Stimulated activated CD8-positive, alpha-beta memory T cell treated with anti-CD3 and anti-CD28 coated beads, Interleukin-15, amount 100 ng/mL, for 24 hours (primary cell): ENCODE results near the gene MPP2.
"Not testable (repeated sequence)": the region's sequence is repeated elsewhere in the genome, so short reads cannot be mapped to it uniquely, and the experiment has no call there.

Experiments
- DNase-seq: peaks from one replicate; pipeline ENCODE4 v3.0.0-alpha.2; 2020; ENCODE audit warnings: low read depth

Gene MPP2

GRCh38 chr17:43907425-43907981, at the start of gene MPP2:
TSS of gene MPP2 (minus strand) at chr17:43907536. CDS start at chr17:43904460, 3,076 bp downstream.
- DNase-seq: no peak

GRCh38 chr17:43956222-43956621, 48.9 kb upstream of the MPP2 start:
- DNase-seq: no peak

GRCh38 chr17:43953746-43954145, 46.4 kb upstream of the MPP2 start, which contains the start of gene PYY:
TSS of gene PYY (minus strand) at chr17:43953940. CDS start at chr17:43953483, 457 bp downstream.
- no peak for DNase-seq

- no peak for DNase-seq
Observed at GRCh38 chr17:43952724-43953666, 45.7 kb upstream of the MPP2 start.

GRCh38 chr17:43952351-43952723, 45.0 kb upstream of the MPP2 start:
- DNase-seq: no peak

GRCh38 chr17:43951750-43952149, 44.4 kb upstream of the MPP2 start:
- DNase-seq: no peak

GRCh38 chr17:43950554-43950953, 43.2 kb upstream of the MPP2 start:
- DNase-seq: no peak

- no peak for DNase-seq
Observed at GRCh38 chr17:43949781-43950180, 42.4 kb upstream of the MPP2 start.

- DNase-seq: no peak
Observed at GRCh38 chr17:43946781-43947180, 39.4 kb upstream of the MPP2 start.

GRCh38 chr17:43945074-43945829, 37.9 kb upstream of the MPP2 start:
- no peak for DNase-seq

GRCh38 chr17:43942051-43942685, 34.8 kb upstream of the MPP2 start, which contains the start of gene PPY:
TSS of gene PPY (minus strand) at chr17:43942476. CDS start at chr17:43941654, 822 bp downstream.
- DNase-seq: no peak

- no peak for DNase-seq
Observed at GRCh38 chr17:43940630-43941029, 33.3 kb upstream of the MPP2 start.

GRCh38 chr17:43939886-43940285, 32.5 kb upstream of the MPP2 start:
- no peak for DNase-seq

- not testable (repeated sequence) for DNase-seq
Observed at GRCh38 chr17:43939452-43939851, 32.1 kb upstream of the MPP2 start.

- DNase-seq: no peak
Observed at GRCh38 chr17:43938838-43939182, 31.5 kb upstream of the MPP2 start.

GRCh38 chr17:43936434-43936833, 29.1 kb upstream of the MPP2 start:
- no peak for DNase-seq

- DNase-seq: no peak
Observed at GRCh38 chr17:43935926-43936261, 28.6 kb upstream of the MPP2 start.

- no peak for DNase-seq
Observed at GRCh38 chr17:43935204-43935925, 28.0 kb upstream of the MPP2 start.

- DNase-seq: no peak
Observed at GRCh38 chr17:43932923-43933322, 25.6 kb upstream of the MPP2 start.

- no peak for DNase-seq
Observed at GRCh38 chr17:43932357-43932756, 25.0 kb upstream of the MPP2 start.

GRCh38 chr17:43931062-43931571, 23.8 kb upstream of the MPP2 start:
- DNase-seq: no peak
